Measurements from ENCODE around the gene PIK3C2G. TPM values are rescaled to one million over a fixed set of nuclear protein-coding genes. Genes with fewer than 3 reads are reported as not detected.

Gene PIK3C2G
- total and polyA plus RNA-seq, 10 of the 15 experiments (the other 5 are each of a cell fraction or from before 2014, with no cell fraction given): not detected

GRCh38 chr12:18632848-18633247 is 371.5 kb downstream of the PIK3C2G start:
- in situ Hi-C loops (cut with MboI): no loop called here
- Histone ChIP-seq H3K9me3 (replicated peaks; ENCODE audit: control insufficient read depth, insufficient read depth, low read length) (no peaks in the 10 kb centered on the region), H3K36me3 (ENCODE audit: control insufficient read depth in 2 of 2, insufficient read depth in 2 of 2, low read length in 1 of 2) (no peaks in the 10 kb centered on the region), H3K27me3 (replicated peaks in 1 of 2; ENCODE audit: control insufficient read depth in 2 of 2, insufficient read depth in 2 of 2, low read length in 1 of 2) (no peaks in the 10 kb centered on the region), H3K79me2 (ENCODE audit: control insufficient read depth, insufficient read depth, low read length) (no peaks in the 10 kb centered on the region), H3K4me3 (no peak overlapping the region), H2AFZ (ENCODE audit: control insufficient read depth, low read depth, low read length) (no peak overlapping the region), H4K20me1 (ENCODE audit: control insufficient read depth, insufficient read depth) (no peaks in the 10 kb centered on the region), H3K9ac (ENCODE audit: control insufficient read depth, insufficient read depth, low read length) (no peak overlapping the region), H3K4me2 (ENCODE audit: control insufficient read depth, insufficient read depth) (no peak overlapping the region), H3K27ac (ENCODE audit: control insufficient read depth, insufficient read depth) (no peak overlapping the region), H3K4me1 (ENCODE audit: control insufficient read depth, insufficient read depth, low read length) (no peaks in the 10 kb centered on the region)
- RAD21 ChIA-PET (ENCODE audit: unreplicated experiment): no interaction called here
- FAIRE-seq (no peak), DNase-seq (ENCODE audit: low read depth, low spot score) (no peak), ATAC-seq (no peak)
- TF ChIP-seq NR2F1 (conservative IDR thresholded peaks at IDR 0.05) (no peak), NFIC (IDR thresholded peaks at IDR 0.05; ENCODE audit: low read depth, low read length) (no peak), BCLAF1 (IDR thresholded peaks at IDR 0.05) (no peak), MTA2 (IDR thresholded peaks at IDR 0.05; ENCODE audit: low read depth) (no peak), MYC (IDR thresholded peaks at IDR 0.05; ENCODE audit: insufficient read depth, insufficient read length, insufficient replicate concordance, low read length, severe bottlenecking) (no peak), ETV6 (conservative IDR thresholded peaks at IDR 0.05 in 1 of 2, IDR thresholded peaks at IDR 0.05 in 1 of 2; ENCODE audit: borderline replicate concordance in 1 of 2, low read depth in 1 of 2) (no peak), RELA (IDR thresholded peaks at IDR 0.05; ENCODE audit: borderline replicate concordance, partially characterized antibody) (no peak), SREBF2 (IDR thresholded peaks at IDR 0.05; ENCODE audit: low read length) (no peak), LARP7 (IDR thresholded peaks at IDR 0.05) (no peak), RBBP5 (conservative IDR thresholded peaks at IDR 0.05) (no peak)
- CTCF ChIA-PET: no interaction called here
- WGBS (ENCODE audit: insufficient coverage, insufficient replicate concordance, low lambda C conversion rate, missing lambda C conversion rate): 14% methylated on average over 2 of the region's 2 CpGs
- SMC1A ChIA-PET (ENCODE audit: uncharacterized antibody, unreplicated experiment): no interaction called here
- BruUV-seq (replicated peaks): no TSS peak
- POLR2A ChIA-PET: no interaction called here
- intact Hi-C loops (cut with micrococcal nuclease; ENCODE audit: unreplicated experiment): no loop called here

Measured in GM12878 (cell line).